A549 (cell line): ENCODE data around the gene FAM25G. TPM values are rescaled to one million over a fixed set of nuclear protein-coding genes. Genes with fewer than 3 reads are reported as not detected.
A peak's percentile ranks its signal among the peaks of the same experiment; 100 is the strongest.

Source experiments
- ATAC-seq, 2 experiments: fragments of 200-7000 bp in 1 of 2; fragments of >200 bp in 1 of 2; cut with Nextera tagmentation in 1 of 2; cut with Tn5 transposase in 1 of 2; 3 replicates each; pipeline versions ENCODE4 v1.8.0 to v1.9.1; 2018 to 2020; ENCODE audit warnings: mild to moderate bottlenecking in 1 of 2, moderate library complexity in 1 of 2
- CTCF ChIA-PET: fragments of 300-600 bp; sonication (Branson Sonifier 250); formaldehyde crosslinking; extraction: SDS; loops from one replicate; lab custom pipeline; 2021; ENCODE audit warnings: antibody characterized with exemption, inconsistent platforms; lab: Yijun Ruan, JAX
- POLR2A ChIA-PET: fragments of 350-600 bp; formaldehyde crosslinking; extraction: SDS; loops from one replicate; lab custom pipeline; 2021; ENCODE audit warnings: antibody characterized with exemption, inconsistent platforms; lab: Yijun Ruan, JAX
- DNase-seq, 2 experiments: peaks; one replicate each; pipeline versions ENCODE4 v3.0.0 to v3.0.0-alpha.2; 2011 to 2016; ENCODE audit warnings: low read depth in 1 of 2, low spot score in 1 of 2
- FAIRE-seq: peaks from 2 replicates; lab custom pipeline; 2011; peaks lifted over from hg19 to GRCh38; lab: Jason Lieb, UNC
- H3K27ac ChIP-seq, 2 experiments: fragments of >200 bp; sonication (Bioruptor Twin); formaldehyde crosslinking; 3 replicates each; pipeline ENCODE4 v1.5.1; 2016 to 2017
- H3K4me1 ChIP-seq: fragments of >200 bp; sonication (Bioruptor Twin); formaldehyde crosslinking; 3 replicates; pipeline ENCODE4 v1.6.1; 2016
- H3K4me2 ChIP-seq: fragments of >200 bp; sonication (Bioruptor Twin); formaldehyde crosslinking; 3 replicates; pipeline ENCODE4 v1.6.1; 2016
- H3K4me3 ChIP-seq: fragments of >200 bp; sonication (Bioruptor Twin); formaldehyde crosslinking; 3 replicates; pipeline ENCODE4 v1.5.1; 2016
- H3K9me3 ChIP-seq: fragments of >200 bp; sonication (Bioruptor Twin); formaldehyde crosslinking; 3 replicates; pipeline ENCODE4 v1.6.1; 2016
- BCL3 ChIP-seq: fragments of >200 bp; sonication (Bioruptor Twin); formaldehyde crosslinking; IDR thresholded peaks from 3 replicates; pipeline ENCODE4 v1.6.1; 2016
- CBX8 ChIP-seq: fragments of 200-600 bp; sonication (generic); IDR thresholded peaks from 2 replicates; pipeline ENCODE4 v1.6.1; 2016
- CHD2 ChIP-seq: fragments of 150-350 bp; IDR thresholded peaks from 2 replicates; pipeline ENCODE4 v1.6.1; 2014; ENCODE audit warnings: low read length; ENCODE audit not compliant: partially characterized antibody
- CHD4 ChIP-seq: fragments of 200-600 bp; sonication (generic); IDR thresholded peaks from 2 replicates; pipeline ENCODE4 v1.6.1; 2016; ENCODE audit warnings: antibody characterized with exemption, mild to moderate bottlenecking, borderline replicate concordance
- CTCF ChIP-seq: fragments of >200 bp; sonication (Bioruptor Twin); formaldehyde crosslinking; IDR thresholded peaks from 3 replicates; pipeline ENCODE4 v1.5.1; 2016
- EHF ChIP-seq: fragments of 250-450 bp; sonication (Bioruptor Pico); IDR thresholded peaks from 2 replicates; pipeline ENCODE4 v1.5.0; 2020; ENCODE audit warnings: mild to moderate bottlenecking
- EP300 ChIP-seq, 2 experiments: fragments of >200 bp; sonication (Bioruptor Twin); formaldehyde crosslinking; IDR thresholded peaks; 2 replicates in 1 of 2; 3 replicates in 1 of 2; pipeline ENCODE4 v1.6.1; 2016 to 2017
- ESRRA ChIP-seq: fragments of 150-350 bp; IDR thresholded peaks from 2 replicates; pipeline ENCODE4 v1.6.1; 2014; ENCODE audit warnings: mild to moderate bottlenecking, low read length, borderline replicate concordance
- FOSL2 ChIP-seq, 2 experiments: fragments of 450-650 bp in 1 of 2; fragments of >200 bp in 1 of 2; sonication (Bioruptor Twin) in 1 of 2; formaldehyde crosslinking; IDR thresholded peaks; 2 replicates each; pipeline versions ENCODE4 v1.5.0 to v1.6.1; 2016 to 2020; ENCODE audit warnings: mild to moderate bottlenecking in 1 of 2, moderate library complexity in 1 of 2
- HMGXB4 ChIP-seq: fragments of 250-450 bp; sonication (Bioruptor Pico); IDR thresholded peaks from 2 replicates; pipeline ENCODE4 v1.5.0; 2021; ENCODE audit warnings: mild to moderate bottlenecking, moderate library complexity, borderline replicate concordance
- HOXA7 ChIP-seq: fragments of 250-450 bp; sonication (Bioruptor Pico); IDR thresholded peaks from 2 replicates; pipeline ENCODE4 v1.5.0; 2020; ENCODE audit warnings: mild to moderate bottlenecking, moderate library complexity
- KDM1A ChIP-seq: fragments of 200-600 bp; sonication (generic); IDR thresholded peaks from 2 replicates; pipeline ENCODE4 v1.6.1; 2016; ENCODE audit warnings: low read depth, mild to moderate bottlenecking
- KDM5A ChIP-seq: fragments of 200-600 bp; sonication (generic); IDR thresholded peaks from 2 replicates; pipeline ENCODE4 v1.6.1; 2016; ENCODE audit warnings: antibody characterized with exemption, mild to moderate bottlenecking
- MAZ ChIP-seq: fragments of 150-350 bp; IDR thresholded peaks from 2 replicates; pipeline ENCODE4 v1.6.1; 2014; ENCODE audit warnings: antibody characterized with exemption, low read depth, low read length, borderline replicate concordance
- NFE2L2 ChIP-seq: fragments of 150-350 bp; conservative IDR thresholded peaks from 2 replicates; pipeline ENCODE4 v1.6.1; 2014; ENCODE audit warnings: low read length
- NR3C1 ChIP-seq: fragments of >200 bp; sonication (Bioruptor Twin); formaldehyde crosslinking; IDR thresholded peaks from 3 replicates; pipeline ENCODE4 v1.6.1; 2017
- PBX3 ChIP-seq: IDR thresholded peaks from 2 replicates; pipeline ENCODE4 v1.6.1; 2012
- POLR2A ChIP-seq: IDR thresholded peaks from 2 replicates; pipeline ENCODE4 v1.6.1; 2012; ENCODE audit warnings: mild to moderate bottlenecking, low read length
- POLR2AphosphoS2 ChIP-seq: conservative IDR thresholded peaks from 2 replicates; pipeline ENCODE4 v1.6.1; 2012; ENCODE audit warnings: low read length, improper control_type of control experiment, inconsistent platforms
- RARB ChIP-seq: fragments of 250-450 bp; sonication (Bioruptor Pico); IDR thresholded peaks from 2 replicates; pipeline ENCODE4 v1.8.0; 2021; ENCODE audit warnings: mild to moderate bottlenecking, moderate library complexity
- SMC3 ChIP-seq: fragments of >200 bp; sonication (Bioruptor Twin); formaldehyde crosslinking; IDR thresholded peaks from 3 replicates; pipeline ENCODE4 v1.6.1; 2018; ENCODE audit warnings: inconsistent platforms
- TFCP2L1 ChIP-seq: fragments of 250-450 bp; sonication (Bioruptor Pico); IDR thresholded peaks from 2 replicates; pipeline ENCODE4 v1.5.0; 2021; ENCODE audit warnings: mild to moderate bottlenecking
- USF2 ChIP-seq: fragments of 450-650 bp; IDR thresholded peaks from 2 replicates; pipeline ENCODE4 v1.6.1; 2014; ENCODE audit warnings: antibody characterized with exemption
- ZSCAN20 ChIP-seq: fragments of 250-450 bp; sonication (Bioruptor Pico); IDR thresholded peaks from 2 replicates; pipeline ENCODE4 v1.8.0; 2022; ENCODE audit warnings: mild to moderate bottlenecking, moderate library complexity
- whole genome bisulfite sequencing: methylation state at CpG from one replicate; pipeline ENCODE4 v1.1.6; 2017; ENCODE audit errors: missing lambda C conversion rate; 5-methylcytosine and 5-hydroxymethylcytosine counted together
- polyA plus RNA-seq, 4 experiments: library from polyadenylated mRNA; depleted of rRNA in 3 of 4; stranded (reverse); fragments of >200 nt; fragmentation: RNase III in 1 of 4; extraction: RNeasy Plus Mini Kit Qiagen cat#74134 plus additional on column Dnase treatment in 1 of 4; gene quantifications; 2 replicates in 3 of 4; 3 replicates in 1 of 4; pipeline ENCODE4 v1.2.3, GENCODE V29; 2011 to 2017

FAM25G gene
- polyA plus RNA-seq, 2 of the 4 experiments (the other 2 are of a cell fraction) = not detected

GRCh38 chr10:47452495-47453140 is 38.9 kb downstream of the FAM25G start:
- FAIRE-seq (no peak), DNase-seq (no peak), ATAC-seq (0 out of 6 replicates have a peak, but pooled peaks of 1 of the 2 experiments have one; percentile 12)
- CTCF ChIA-PET = interaction anchor here (1.1 to 1.7 kb wide), 2 partner anchors 11 to 111 kb away, joined by 3 to 4 read pairs; no protein-coding TSS in a partner anchor
- Histone ChIP-seq H3K27ac (peak overlapping the region in 1 of 2 experiments; percentile 2; a peak in 1 of 6 replicates), H3K9me3 (no peaks in the 10 kb centered on the region), H3K4me2 (no peak overlapping the region), H3K4me1 (no peaks in the 10 kb centered on the region; the same call in 2 of the 3 replicates), H3K4me3 (no peak overlapping the region)
- POLR2A ChIA-PET = no interaction called here
- 85% methylated on average over 10 of the region's 11 CpGs for WGBS
- TF ChIP-seq MAZ = no peak
- TF ChIP-seq CHD2 = no peak
- TF ChIP-seq FOSL2 (IDR thresholded peaks at IDR 0.05) = no peak
- TF ChIP-seq FOSL2 (CRISPR knock-in tag; IDR thresholded peaks at IDR 0.05) = no peak
- TF ChIP-seq PBX3 = no peak
- TF ChIP-seq HOXA7 (CRISPR knock-in tag) = no peak
- no peak for TF ChIP-seq BCL3
- no peak for TF ChIP-seq KDM5A
- TF ChIP-seq HMGXB4 = no peak
- TF ChIP-seq EHF (CRISPR knock-in tag) = no peak
- TF ChIP-seq EP300 (IDR thresholded peaks at IDR 0.05) = no peak
- no peak for TF ChIP-seq CTCF
- no peak for TF ChIP-seq CBX8
- TF ChIP-seq NR3C1 = no peak
- no peak for TF ChIP-seq SMC3

GRCh38 chr10:47451998-47452494 is 39.5 kb downstream of the FAM25G start:
- peak overlapping the region in 1 of 2 experiments; percentile 5; a peak in 1 of 6 replicates for H3K27ac ChIP-seq
- H3K9me3 ChIP-seq = no peaks in the 10 kb centered on the region
- ChIA-PET CTCF (interaction anchor here (0.7 to 1.7 kb wide), 2 partner anchors 84 to 111 kb away, joined by 3 to 4 read pairs; no protein-coding TSS in a partner anchor), POLR2A (no interaction called here)
- no peak overlapping the region for H3K4me2 ChIP-seq
- no peak for ATAC-seq
- DNase-seq = no peak
- no peaks in the 10 kb centered on the region for H3K4me1 ChIP-seq
- WGBS = 94% methylated on average over 5 of the region's 7 CpGs
- TF ChIP-seq ZSCAN20 (no peak), ESRRA (no peak), POLR2AphosphoS2 (no peak), CHD4 (no peak), RARB (no peak), NFE2L2 (no peak), CHD2 (no peak), POLR2A (no peak), TFCP2L1 (CRISPR knock-in tag) (no peak), EP300 (IDR thresholded peaks at IDR 0.05) (no peak), KDM1A (no peak), USF2 (no peak)
- no peak overlapping the region for H3K4me3 ChIP-seq
- no peak for FAIRE-seq
